ENCODE data around the gene SDK1.
A peak's percentile ranks its signal among the peaks of the same experiment; 100 is the strongest.

- TF ChIP-seq CTCF (IDR thresholded peaks at IDR 0.05; ENCODE audit: control extremely low read depth in 1 of 3, insufficient read depth in 1 of 3, low read depth in 1 of 3, low read length in 3 of 3) (peak; percentile 43 to 48 (median 43)), EZH2 (IDR thresholded peaks at IDR 0.05; ENCODE audit: low read depth, low read length, severe bottlenecking) (no peak), GABPA (IDR thresholded peaks at IDR 0.05; ENCODE audit: borderline replicate concordance, insufficient read depth, low read length) (no peak), TCF12 (IDR thresholded peaks at IDR 0.05; ENCODE audit: low read depth, low read length) (no peak), POLR2A (IDR thresholded peaks at IDR 0.05; ENCODE audit: control extremely low read depth in 1 of 2, low read depth in 2 of 2, low read length in 2 of 2) (no peak)
Observed at GRCh38 chr7:3430588-3430987, 129.5 kb downstream of the SDK1 start.
